ENCODE results near the gene CGREF1.
A peak's percentile ranks its signal among the peaks of the same experiment; 100 is the strongest.
"Not testable (repeated sequence)": the region's sequence is repeated elsewhere in the genome, so short reads cannot be mapped to it uniquely, and the experiment has no call there.

Gene CGREF1

DNA sequence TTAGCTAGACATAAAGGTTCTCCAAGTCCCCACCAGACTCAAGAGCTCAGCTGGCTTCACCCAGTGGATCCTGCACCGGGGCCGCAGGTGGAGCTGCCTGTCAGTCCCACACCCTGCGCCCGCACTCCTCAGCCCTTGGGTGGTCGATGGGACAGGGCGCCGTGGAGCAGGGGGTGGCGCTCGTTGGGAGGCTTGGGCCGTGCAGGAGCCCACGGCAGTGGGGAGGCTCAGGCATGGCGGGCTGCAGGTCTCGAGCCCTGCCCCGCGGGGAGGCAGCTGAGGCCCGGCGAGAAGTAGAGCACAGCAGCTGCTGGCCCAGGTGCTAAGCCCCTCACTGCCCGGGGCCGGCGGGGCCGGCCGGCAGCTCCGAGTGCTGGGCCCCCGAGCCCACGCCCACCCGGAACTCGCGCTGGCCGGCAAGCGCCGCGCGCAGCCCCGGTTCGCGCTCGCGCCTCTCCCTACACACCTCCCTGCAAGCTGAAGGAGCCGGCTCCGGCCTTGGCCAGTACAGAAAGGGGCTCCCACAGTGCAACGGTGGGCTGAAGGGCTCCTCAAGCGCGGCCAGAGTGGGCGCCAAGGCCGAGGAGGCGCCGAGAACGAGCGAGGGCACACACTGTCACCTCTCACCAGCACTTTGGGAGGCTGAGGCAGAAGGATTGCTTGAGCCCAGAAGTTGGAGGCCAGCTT, 7.4 kb downstream of the CGREF1 start:
- H3K9ac ChIP-seq (ENCODE audit: low read depth, low read length); H3K4me1 ChIP-seq (ENCODE audit: insufficient read depth, low read length); H3K36me3 ChIP-seq (ENCODE audit: insufficient read depth, low read length); H3K9me3 ChIP-seq (ENCODE audit: control insufficient read depth, insufficient read depth, low read length): not testable (repeated sequence)

GRCh38 chr2:27110603-27111352, 8.2 kb downstream of the CGREF1 start:
- H3K9me3 ChIP-seq (ENCODE audit: control insufficient read depth, insufficient read depth, low read length); H3K4me1 ChIP-seq (ENCODE audit: insufficient read depth, low read length); H3K36me3 ChIP-seq (ENCODE audit: insufficient read depth, low read length): not testable (repeated sequence)
- H3K9ac ChIP-seq (ENCODE audit: low read depth, low read length): peak overlapping the region; percentile 28; the same call in 1 of the 2 replicates

DNA sequence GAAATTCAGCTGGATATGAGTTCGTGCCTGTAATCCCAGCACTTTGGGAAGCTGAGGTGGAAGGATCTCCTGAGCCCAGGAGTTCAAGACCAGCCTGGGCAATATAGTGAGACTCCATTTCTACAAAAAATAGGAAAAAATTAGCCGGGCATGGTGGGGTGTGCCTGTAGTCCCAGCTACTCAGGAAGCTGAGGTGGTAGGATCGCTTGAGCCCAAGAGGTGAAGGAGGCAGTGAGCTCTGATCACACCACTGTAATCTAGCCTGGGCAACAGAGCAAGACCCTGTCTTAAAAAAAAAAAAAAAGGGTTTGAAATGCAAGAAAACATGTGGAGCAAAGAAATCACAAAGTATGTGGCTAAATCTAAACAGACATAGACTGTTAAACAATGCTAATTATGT, 9.8 kb downstream of the CGREF1 start:
- no peak overlapping the region for H3K9ac ChIP-seq (ENCODE audit: low read depth, low read length)
- no peaks in the 10 kb centered on the region for H3K36me3 ChIP-seq (ENCODE audit: insufficient read depth, low read length)
- no peaks in the 10 kb centered on the region for H3K9me3 ChIP-seq (ENCODE audit: control insufficient read depth, insufficient read depth, low read length)
- H3K4me1 ChIP-seq (ENCODE audit: insufficient read depth, low read length): no peaks in the 10 kb centered on the region

DNA sequence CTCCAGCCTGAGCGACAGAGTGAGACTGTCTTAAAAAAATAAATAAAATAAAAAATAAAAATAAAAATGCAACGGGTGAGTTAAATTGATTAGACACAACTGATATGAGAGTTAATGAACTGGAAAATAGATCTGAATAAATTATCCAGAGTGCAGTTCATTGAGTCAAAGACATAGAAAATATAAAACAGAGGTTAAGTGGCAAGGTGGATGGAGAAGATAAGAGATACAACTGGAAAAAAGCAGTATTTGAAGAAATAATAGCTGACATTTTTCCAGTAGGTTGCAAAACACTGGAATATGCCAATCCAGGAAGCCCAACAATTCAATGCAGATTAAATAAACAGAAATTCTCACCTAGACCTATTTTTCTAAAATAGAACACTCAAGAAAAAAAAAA, 10.7 kb downstream of the CGREF1 start:
- Histone ChIP-seq H3K36me3 (ENCODE audit: insufficient read depth, low read length) (no peaks in the 10 kb centered on the region), H3K4me1 (ENCODE audit: insufficient read depth, low read length) (no peaks in the 10 kb centered on the region), H3K9ac (ENCODE audit: low read depth, low read length) (no peak overlapping the region), H3K9me3 (ENCODE audit: control insufficient read depth, insufficient read depth, low read length) (no peaks in the 10 kb centered on the region)

DNA sequence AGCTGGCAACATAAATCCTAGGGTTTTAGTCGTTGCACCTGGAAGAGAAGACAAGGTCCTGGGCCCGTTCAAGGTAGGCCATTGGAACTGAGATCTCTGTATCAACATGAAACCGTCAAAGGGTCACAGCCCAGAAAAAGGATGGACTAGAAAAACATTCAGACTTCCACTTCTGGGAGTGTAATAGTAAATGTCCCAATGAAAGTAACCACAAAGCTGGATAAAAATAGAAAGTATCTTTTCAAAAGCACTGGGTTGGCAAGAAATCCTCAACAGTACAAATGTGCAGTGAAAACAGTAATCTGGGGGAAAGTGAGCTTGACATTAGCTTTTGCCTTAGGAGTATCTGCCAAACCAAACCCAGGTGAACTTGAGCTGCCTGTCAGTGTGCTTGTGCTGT, 12.9 kb downstream of the CGREF1 start:
- Histone ChIP-seq H3K36me3 (ENCODE audit: insufficient read depth, low read length) (no peaks in the 10 kb centered on the region), H3K9me3 (ENCODE audit: control insufficient read depth, insufficient read depth, low read length) (no peaks in the 10 kb centered on the region), H3K9ac (ENCODE audit: low read depth, low read length) (no peak overlapping the region), H3K4me1 (ENCODE audit: insufficient read depth, low read length) (no peaks in the 10 kb centered on the region)

- Histone ChIP-seq H3K4me1 (ENCODE audit: insufficient read depth, low read length) (no peaks in the 10 kb centered on the region), H3K9ac (ENCODE audit: low read depth, low read length) (no peak overlapping the region), H3K9me3 (ENCODE audit: control insufficient read depth, insufficient read depth, low read length) (no peaks in the 10 kb centered on the region), H3K36me3 (ENCODE audit: insufficient read depth, low read length) (no peaks in the 10 kb centered on the region)
Measured at GRCh38 chr2:27102329-27102728, 16.6 kb downstream of the CGREF1 start.

DNA sequence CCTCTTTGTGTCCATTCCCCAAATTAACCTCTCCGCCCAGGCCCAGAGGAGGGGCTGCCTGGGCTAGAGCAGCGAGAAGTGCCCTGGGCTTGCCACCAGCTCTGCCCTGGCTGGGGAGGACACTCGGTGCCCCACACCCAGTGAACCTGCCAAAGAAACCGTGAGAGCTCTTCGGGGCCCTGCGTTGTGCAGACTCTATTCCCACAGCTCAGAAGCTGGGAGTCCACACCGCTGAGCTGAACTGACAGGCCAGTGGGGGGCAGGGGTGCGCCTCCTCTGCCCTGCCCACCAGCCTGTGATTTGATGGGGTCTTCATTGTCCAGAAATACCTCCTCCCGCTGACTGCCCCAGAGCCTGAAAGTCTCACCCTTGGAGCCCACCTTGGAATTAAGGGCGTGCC, 18.9 kb downstream of the CGREF1 start:
- no peak overlapping the region for H3K9ac ChIP-seq (ENCODE audit: low read depth, low read length)
- no peaks in the 10 kb centered on the region for H3K4me1 ChIP-seq (ENCODE audit: insufficient read depth, low read length)
- no peaks in the 10 kb centered on the region for H3K36me3 ChIP-seq (ENCODE audit: insufficient read depth, low read length)
- H3K9me3 ChIP-seq (ENCODE audit: control insufficient read depth, insufficient read depth, low read length): no peaks in the 10 kb centered on the region

- H3K9ac ChIP-seq (ENCODE audit: low read depth, low read length): no peak overlapping the region
- H3K9me3 ChIP-seq (ENCODE audit: control insufficient read depth, insufficient read depth, low read length): no peaks in the 10 kb centered on the region
- no peaks in the 10 kb centered on the region for H3K36me3 ChIP-seq (ENCODE audit: insufficient read depth, low read length)
Measured at GRCh38 chr2:27099334-27099955, 19.5 kb downstream of the CGREF1 start.

DNA sequence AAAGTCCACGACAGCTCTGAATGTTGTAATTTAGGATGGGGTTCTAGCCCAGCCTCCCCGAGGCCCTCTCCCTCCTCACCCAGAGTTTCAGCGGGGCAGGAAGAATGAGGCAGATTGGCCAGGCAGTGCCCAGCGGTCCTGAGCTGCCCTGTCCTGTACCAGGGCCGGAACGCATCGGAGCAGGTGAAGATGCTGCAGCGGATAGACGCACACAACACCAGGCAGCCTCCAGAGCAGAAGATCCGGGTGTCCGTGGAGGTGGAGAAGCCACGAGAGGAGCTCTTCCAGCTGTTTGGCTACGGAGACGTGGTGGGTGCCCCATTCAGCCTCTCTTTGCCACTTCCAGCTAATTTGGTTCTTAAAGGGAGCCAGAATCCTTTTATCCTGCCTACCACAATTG, 21.6 kb downstream of the CGREF1 start:
- no peak overlapping the region for H3K9ac ChIP-seq (ENCODE audit: low read depth, low read length)
- peaks cover 3% of the 10 kb centered on the region; the same call in 1 of the 2 replicates for H3K4me1 ChIP-seq (ENCODE audit: insufficient read depth, low read length)
- no peaks in the 10 kb centered on the region for H3K9me3 ChIP-seq (ENCODE audit: control insufficient read depth, insufficient read depth, low read length)
- H3K36me3 ChIP-seq (ENCODE audit: insufficient read depth, low read length): no peaks in the 10 kb centered on the region

More at GRCh38 chr2:27099334-27099955, 19.5 kb downstream of the CGREF1 start:
- no peaks in the 10 kb centered on the region for H3K4me1 ChIP-seq (ENCODE audit: insufficient read depth, low read length)

- no peaks in the 10 kb centered on the region for H3K9me3 ChIP-seq (ENCODE audit: control insufficient read depth, insufficient read depth, low read length)
- no peaks in the 10 kb centered on the region for H3K36me3 ChIP-seq (ENCODE audit: insufficient read depth, low read length)
- H3K9ac ChIP-seq (ENCODE audit: low read depth, low read length): no peak overlapping the region
- H3K4me1 ChIP-seq (ENCODE audit: insufficient read depth, low read length): peaks cover 3% of the 10 kb centered on the region; the same call in 1 of the 2 replicates
Measured at GRCh38 chr2:27096748-27097297, 22.1 kb downstream of the CGREF1 start.

- Histone ChIP-seq H3K36me3 (ENCODE audit: insufficient read depth, low read length) (no peaks in the 10 kb centered on the region), H3K9ac (ENCODE audit: low read depth, low read length) (peak overlapping the region; percentile 48; the same call in 1 of the 2 replicates), H3K9me3 (ENCODE audit: control insufficient read depth, insufficient read depth, low read length) (no peaks in the 10 kb centered on the region), H3K4me1 (ENCODE audit: insufficient read depth, low read length) (peaks cover 3% of the 10 kb centered on the region; the same call in 1 of the 2 replicates)
Measured at GRCh38 chr2:27095745-27096651, 22.9 kb downstream of the CGREF1 start.

GRCh38 chr2:27095427-27095744, 23.5 kb downstream of the CGREF1 start:
- Histone ChIP-seq H3K36me3 (ENCODE audit: insufficient read depth, low read length) (no peaks in the 10 kb centered on the region), H3K9me3 (ENCODE audit: control insufficient read depth, insufficient read depth, low read length) (no peaks in the 10 kb centered on the region), H3K9ac (ENCODE audit: low read depth, low read length) (no peak overlapping the region), H3K4me1 (ENCODE audit: insufficient read depth, low read length) (peaks cover 3% of the 10 kb centered on the region; the same call in 1 of the 2 replicates)

GRCh38 chr2:27094353-27094984, 24.5 kb downstream of the CGREF1 start:
- H3K4me1 ChIP-seq (ENCODE audit: insufficient read depth, low read length): peaks cover 3% of the 10 kb centered on the region; the same call in 1 of the 2 replicates
- no peaks in the 10 kb centered on the region for H3K36me3 ChIP-seq (ENCODE audit: insufficient read depth, low read length)
- H3K9me3 ChIP-seq (ENCODE audit: control insufficient read depth, insufficient read depth, low read length): no peaks in the 10 kb centered on the region
- H3K9ac ChIP-seq (ENCODE audit: low read depth, low read length): no peak overlapping the region
